ENCODE results near the gene RRAS. TPM values are rescaled to one million over a fixed set of nuclear protein-coding genes. Genes with fewer than 3 reads are reported as not detected.

Gene RRAS
- total RNA-seq, 1 experiment from 2014 or later, result 11.0 TPM

- DNase-seq (ENCODE audit: low read depth), result peak; percentile 64
These were observed 37.4 kb upstream of the RRAS start, which contains the start of gene PRMT1 for GRCh38 chr19:49677231-49677900. Gene PRMT1 (plus strand): TSS chr19:49677271. CDS start chr19:49677281, 10 bp downstream.

GRCh38 chr19:49676784-49677230 lies 36.9 kb upstream of the RRAS start:
- peak; percentile 100 for DNase-seq (ENCODE audit: low read depth)

DNA sequence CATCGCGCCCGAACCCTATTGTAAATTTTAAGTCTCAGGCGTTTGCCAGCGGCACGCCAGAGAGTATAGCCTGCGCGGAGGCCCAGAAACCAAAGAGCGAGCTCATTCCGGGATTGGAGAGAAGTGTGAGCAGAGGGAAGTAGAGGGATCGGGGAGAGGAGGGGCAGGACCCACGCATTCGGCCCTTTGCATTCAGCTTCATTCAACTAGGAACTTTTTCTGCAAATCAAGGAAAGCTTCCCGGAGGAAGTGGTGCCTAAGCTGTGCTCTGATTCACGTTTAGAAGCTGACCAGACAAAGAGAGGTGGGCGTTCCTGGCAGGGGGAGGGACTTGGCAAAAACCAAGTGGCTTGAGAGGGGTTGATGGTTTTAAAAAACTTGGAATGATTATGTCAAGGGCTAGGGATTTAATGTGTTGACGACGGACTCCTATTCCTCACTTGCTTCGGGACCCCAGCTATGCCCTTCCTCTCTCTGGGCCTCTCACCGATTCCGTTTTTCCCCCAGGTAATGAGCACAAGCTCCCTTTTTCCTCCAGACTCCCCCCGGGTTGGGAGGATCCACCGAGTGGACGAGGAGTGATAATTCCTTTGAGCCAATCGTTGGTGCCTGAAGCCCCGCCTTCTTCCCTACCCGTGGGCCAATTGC lies 36.3 kb upstream of the RRAS start:
- peak; percentile 90 for DNase-seq (ENCODE audit: low read depth)

GRCh38 chr19:49672131-49672919 lies 32.4 kb upstream of the RRAS start:
- peak; percentile 77 for DNase-seq (ENCODE audit: low read depth)

DNA sequence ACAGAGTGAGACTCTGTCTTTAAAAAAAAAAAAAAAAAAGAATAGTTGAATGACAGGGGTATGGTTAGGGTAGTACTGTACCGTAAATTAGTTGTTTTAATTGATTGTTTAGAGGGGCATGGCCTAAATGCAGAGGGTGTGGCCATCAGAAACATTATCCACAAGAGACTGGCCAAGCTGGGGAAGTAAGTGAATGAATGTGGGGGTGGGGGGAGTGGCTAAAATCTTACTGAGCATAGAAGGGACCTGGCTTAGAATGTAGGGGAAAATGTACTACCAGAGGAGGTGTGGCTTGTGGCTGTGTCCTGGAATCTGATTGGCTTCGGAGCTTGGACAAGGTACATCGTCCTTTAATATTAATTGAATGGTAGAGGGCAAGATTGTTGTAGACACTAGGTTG lies 29.6 kb upstream of the RRAS start:
- DNase-seq (ENCODE audit: low read depth), result no peak

DNA sequence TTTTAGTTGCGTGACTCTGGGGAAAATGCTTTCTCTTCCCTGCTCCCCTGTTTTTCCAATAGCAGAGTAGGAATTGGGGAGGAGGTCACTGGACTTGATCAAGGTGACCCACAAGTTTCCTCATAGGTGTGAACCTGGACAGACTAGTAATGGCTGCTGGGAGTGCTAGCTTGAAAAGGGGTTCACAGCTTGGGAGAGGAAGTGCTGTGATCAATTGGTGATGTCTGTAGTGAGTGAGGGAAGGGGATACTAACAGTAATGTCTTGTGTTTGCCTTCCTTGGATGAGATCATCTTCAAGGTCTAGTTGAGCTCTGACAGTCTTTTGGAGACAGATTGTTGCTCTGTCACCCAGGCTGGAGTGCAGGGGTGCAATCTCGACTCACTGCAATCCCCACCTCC lies 27.5 kb upstream of the RRAS start:
- DNase-seq (ENCODE audit: low read depth), result no peak

GRCh38 chr19:49666120-49666444 lies 26.1 kb upstream of the RRAS start:
- DNase-seq (ENCODE audit: low read depth), result no peak

DNA sequence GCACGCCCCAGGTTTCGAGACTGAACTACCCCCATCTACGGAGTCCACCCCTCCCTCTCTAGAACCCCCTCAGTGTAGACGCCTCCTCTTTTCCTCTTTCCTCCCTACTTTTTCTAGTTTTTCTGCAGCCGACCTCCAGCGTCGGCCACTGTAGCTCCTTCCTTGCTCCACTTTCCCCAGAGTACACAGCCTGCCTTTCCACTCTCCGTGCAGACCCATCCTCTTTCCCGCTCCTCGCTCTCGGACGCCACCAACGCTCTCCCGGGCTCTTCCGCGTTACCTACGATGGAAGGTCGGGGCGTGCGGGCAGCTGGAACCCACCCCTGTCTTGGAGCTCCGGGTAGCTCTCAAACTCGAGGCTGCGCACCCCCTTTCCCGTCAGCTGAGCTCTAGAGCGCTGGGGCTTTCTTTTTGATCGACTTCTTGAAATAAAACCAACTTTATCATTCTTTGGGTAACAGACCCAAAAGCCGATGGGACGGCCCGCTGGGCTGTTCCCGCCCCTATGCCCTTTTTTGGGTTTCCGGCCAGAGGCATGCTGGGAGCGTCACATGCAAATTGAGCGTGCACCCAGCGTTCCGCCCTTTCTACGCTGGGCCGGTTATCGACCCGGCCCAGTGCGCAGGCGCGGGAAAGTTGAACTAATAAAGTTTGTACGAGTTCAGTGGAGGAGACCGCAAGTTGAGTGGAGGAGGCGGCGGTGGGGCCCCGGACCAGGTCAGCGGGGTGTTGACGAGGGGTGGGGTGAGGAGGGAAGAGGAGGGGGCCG lies 25.6 kb upstream of the RRAS start, which contains the start of the genes BCL2L12 and IRF3:
TSS of gene BCL2L12 (plus strand) at position 583 of the 769 bp plus-strand sequence. CDS start 760 bp downstream, outside the sequence.
TSS of gene IRF3 (minus strand) at position 507 of the 769 bp plus-strand sequence. CDS start 1,019 bp downstream, outside the sequence.
- peak; percentile 98 for DNase-seq (ENCODE audit: low read depth)

DNA sequence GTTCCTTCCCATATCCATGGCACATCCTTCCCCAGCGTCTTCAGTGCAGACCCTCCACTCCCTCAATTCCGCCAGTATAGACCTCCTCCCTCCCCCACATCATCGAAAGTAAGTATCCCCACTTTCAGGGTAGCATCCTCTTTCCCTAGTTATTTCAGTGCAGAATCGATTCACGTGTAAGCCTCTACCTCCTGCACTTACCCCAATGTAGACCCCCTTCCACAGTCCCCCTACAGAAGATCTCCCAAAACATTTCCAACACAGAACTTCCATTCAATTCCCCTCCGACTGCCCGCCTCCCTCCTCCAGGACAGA lies 25.1 kb upstream of the RRAS start:
- no peak for DNase-seq (ENCODE audit: low read depth)

GRCh38 chr19:49664171-49665035 lies 24.5 kb upstream of the RRAS start:
- peak; percentile 91 for DNase-seq (ENCODE audit: low read depth)

DNA sequence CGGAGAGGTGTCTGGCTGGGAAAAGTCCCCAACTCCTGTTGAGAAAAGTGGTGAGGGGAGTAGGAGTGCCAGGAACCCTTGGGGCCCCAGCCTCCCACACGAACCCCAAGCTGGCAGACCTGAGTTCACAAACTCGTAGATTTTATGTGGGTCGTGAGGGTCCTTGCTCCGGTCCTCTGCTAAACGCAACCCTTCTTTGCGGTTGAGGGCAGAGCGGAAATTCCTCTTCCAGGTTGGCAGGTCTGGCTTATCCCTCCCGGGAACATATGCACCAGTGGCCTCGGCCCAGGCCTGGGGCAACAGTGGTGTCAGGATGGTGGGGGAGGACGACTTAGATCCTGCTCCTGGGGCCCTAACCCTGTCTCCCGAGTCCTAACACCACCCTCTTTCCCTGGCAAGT lies 23.3 kb upstream of the RRAS start:
- no peak for DNase-seq (ENCODE audit: low read depth)

GRCh38 chr19:49662011-49662410 lies 22.1 kb upstream of the RRAS start:
- DNase-seq (ENCODE audit: low read depth), result no peak

DNA sequence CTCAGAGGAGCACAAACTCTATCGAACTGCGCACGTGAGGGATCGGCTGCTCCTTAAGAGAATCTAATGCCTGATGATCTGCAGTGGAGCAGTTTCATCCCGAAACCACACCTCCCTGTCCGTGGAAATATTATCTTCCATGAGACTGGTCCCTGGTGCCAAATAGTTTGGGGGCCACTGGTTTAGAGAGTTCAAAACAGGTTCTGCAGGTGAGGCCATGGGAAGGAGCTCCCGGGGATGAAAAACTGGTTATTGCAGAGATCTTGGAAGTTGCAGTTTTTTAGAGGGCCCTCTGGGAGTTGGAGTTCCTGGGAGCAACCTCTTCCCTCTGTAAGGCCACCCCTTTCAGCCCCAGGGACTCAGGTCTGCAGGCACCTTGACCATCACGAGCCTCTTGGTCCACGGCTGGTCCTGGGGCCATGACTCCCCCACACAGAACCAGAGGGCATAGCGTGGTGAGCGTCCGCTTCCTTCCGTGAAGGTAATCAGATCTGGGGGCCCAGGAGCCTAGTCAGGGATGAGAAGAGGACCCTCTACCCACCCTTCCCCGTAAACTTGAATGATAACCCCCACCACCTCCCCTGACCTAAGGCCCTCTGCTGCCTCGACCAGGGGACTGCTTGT lies 20.5 kb upstream of the RRAS start:
- no peak for DNase-seq (ENCODE audit: low read depth)

DNA sequence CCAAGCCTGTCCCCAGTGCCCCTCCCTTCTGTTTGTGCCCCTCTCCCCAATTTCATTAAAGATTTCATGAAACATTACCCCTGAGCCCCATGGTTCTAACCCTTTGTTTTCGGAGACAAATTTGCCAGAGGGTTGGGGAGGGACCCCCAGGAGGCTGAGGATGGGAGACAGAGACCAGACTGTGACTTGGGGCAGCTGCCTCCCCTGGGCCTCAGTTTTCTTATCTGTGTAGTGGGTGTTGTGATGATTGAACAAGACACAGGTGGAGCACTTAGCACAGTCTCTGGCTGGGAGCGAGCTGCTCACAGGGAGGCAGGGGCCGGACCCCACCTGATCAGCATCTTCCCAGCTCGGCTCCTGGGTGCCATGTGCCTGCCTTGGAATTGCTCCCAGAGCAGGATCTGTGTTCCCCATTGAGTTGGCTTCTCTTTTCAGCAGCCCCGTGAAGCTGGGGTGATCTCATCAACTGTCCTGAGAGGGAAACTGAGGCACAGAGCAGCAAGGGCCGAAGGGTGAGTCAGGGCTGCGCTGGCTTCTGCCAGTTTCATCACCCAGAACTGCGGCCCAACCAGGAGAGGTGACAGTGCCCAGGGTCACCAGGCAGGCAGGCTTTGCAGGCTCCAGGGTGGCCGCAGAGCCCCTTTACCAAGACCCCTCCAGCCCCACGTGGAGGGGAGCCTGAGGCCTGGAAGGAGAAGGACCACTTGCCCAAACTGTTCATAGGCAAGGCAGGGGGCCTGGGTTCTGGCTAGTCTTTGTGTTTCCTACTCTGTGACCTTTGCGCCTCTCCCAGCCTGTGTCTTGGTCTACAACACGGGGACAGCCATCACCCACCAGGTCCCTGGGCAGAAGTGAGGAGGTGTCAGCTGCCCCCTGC lies 18.9 kb upstream of the RRAS start:
- no peak for DNase-seq (ENCODE audit: low read depth)

DNA sequence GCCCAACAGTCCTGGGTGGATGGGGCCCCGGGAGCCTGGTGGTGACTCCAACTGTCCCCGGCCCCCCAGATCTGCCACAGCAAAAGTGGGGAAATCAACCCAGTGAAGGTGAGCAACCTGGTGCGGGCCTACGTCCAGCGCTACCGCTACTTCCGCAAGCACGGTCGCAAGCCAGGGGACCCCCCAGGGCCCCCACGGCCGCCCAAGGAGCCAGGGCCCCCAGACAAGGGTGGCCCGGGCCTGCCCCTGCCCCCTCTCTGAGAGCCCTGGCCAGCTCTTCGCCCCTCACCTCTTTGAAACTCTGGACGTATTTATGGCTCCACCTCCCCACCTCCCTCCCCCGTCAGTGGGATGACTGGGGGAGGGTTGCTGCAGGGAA lies 18.2 kb upstream of the RRAS start:
- DNase-seq (ENCODE audit: low read depth), result no peak

- DNase-seq (ENCODE audit: low read depth), result no peak
These were observed 17.7 kb upstream of the RRAS start for GRCh38 chr19:49657493-49658138.

- DNase-seq (ENCODE audit: low read depth), result no peak
These were observed 16.6 kb upstream of the RRAS start for GRCh38 chr19:49656456-49657109.
